HG03442 (cell line): ENCODE results near the gene NUP133.

ENCODE experiments used
- ATAC-seq: cut with Tn5 transposase; IDR thresholded peaks from one replicate; pipeline ENCODE4 v1.9.1; 2021; ENCODE audit warnings: mild to moderate bottlenecking, moderate library complexity; ENCODE audit not compliant: unreplicated experiment

The NUP133 gene

GRCh38 chr1:229452956-229453801 is 55.0 kb downstream of the NUP133 start:
- no peak for ATAC-seq

GRCh38 chr1:229448845-229449244 is 59.3 kb downstream of the NUP133 start:
- no peak for ATAC-seq

- no peak for ATAC-seq
Observed at GRCh38 chr1:229448354-229448753, 59.8 kb downstream of the NUP133 start.

- ATAC-seq: no peak
Observed at GRCh38 chr1:229447809-229448252, 60.3 kb downstream of the NUP133 start.

- no peak for ATAC-seq
Observed at GRCh38 chr1:229445828-229446227, 62.3 kb downstream of the NUP133 start.

- ATAC-seq: peak; percentile 97
Observed at GRCh38 chr1:229440851-229441537, 67.1 kb downstream of the NUP133 start.

GRCh38 chr1:229438021-229438420 is 70.1 kb downstream of the NUP133 start:
- no peak for ATAC-seq

GRCh38 chr1:229437443-229437842 is 70.7 kb downstream of the NUP133 start:
- no peak for ATAC-seq

- no peak for ATAC-seq
Observed at GRCh38 chr1:229436201-229436600, 71.9 kb downstream of the NUP133 start.

GRCh38 chr1:229434641-229435051 is 73.5 kb downstream of the NUP133 start:
- no peak for ATAC-seq

GRCh38 chr1:229434005-229434640 is 74.0 kb downstream of the NUP133 start, which contains the start of gene ACTA1:
Gene ACTA1 (minus strand): TSS chr1:229434094. CDS start chr1:229433115, 979 bp downstream.
- ATAC-seq: no peak

- ATAC-seq: no peak
Observed at GRCh38 chr1:229433364-229434004, 74.7 kb downstream of the NUP133 start.

- ATAC-seq: no peak
Observed at GRCh38 chr1:229432905-229433304, 75.2 kb downstream of the NUP133 start.

GRCh38 chr1:229432116-229432461 is 76.1 kb downstream of the NUP133 start:
- no peak for ATAC-seq

GRCh38 chr1:229431284-229432115 is 76.6 kb downstream of the NUP133 start:
- no peak for ATAC-seq

GRCh38 chr1:229430761-229431283 is 77.3 kb downstream of the NUP133 start:
- ATAC-seq: no peak

- no peak for ATAC-seq
Observed at GRCh38 chr1:229428256-229428655, 79.9 kb downstream of the NUP133 start.

GRCh38 chr1:229427572-229427971 is 80.6 kb downstream of the NUP133 start:
- no peak for ATAC-seq

- ATAC-seq: no peak
Observed at GRCh38 chr1:229425564-229426159, 82.5 kb downstream of the NUP133 start.

- ATAC-seq: no peak
Observed at GRCh38 chr1:229420765-229421164, 87.4 kb downstream of the NUP133 start.
